IMR-90 (cell line): ENCODE results near the gene AP2B1. TPM values are rescaled to one million over a fixed set of nuclear protein-coding genes. Genes with fewer than 3 reads are reported as not detected.
"Not testable (repeated sequence)": the region's sequence is repeated elsewhere in the genome, so short reads cannot be mapped to it uniquely, and the experiment has no call there.

Experiments
- ATAC-seq: fragments of 200-7000 bp; cut with Tn5 transposase; 2 replicates; pipeline ENCODE4 v1.9.1; 2020; ENCODE audit warnings: low read depth, mild to moderate bottlenecking, moderate library complexity
- BruUV-seq: library from RNA; stranded (reverse); fragments of 400-500 nt; replicated peaks from 2 replicates; lab custom pipeline; 2021; lab: Mats Ljungman, UMichigan
- CTCF ChIA-PET: fragments of 300-600 bp; formaldehyde crosslinking; extraction: SDS; loops from one replicate; lab custom pipeline; 2021; ENCODE audit warnings: antibody characterized with exemption; lab: Yijun Ruan, JAX
- POLR2A ChIA-PET: fragments of 300-600 bp; sonication (Branson Sonifier 250); formaldehyde crosslinking; loops from one replicate; lab custom pipeline; 2022; ENCODE audit warnings: antibody characterized with exemption; ENCODE audit not compliant: unreplicated experiment; lab: Charles Lee
- DNase-seq: peaks from one replicate; pipeline ENCODE4 v3.0.0; 2013
- H2AFZ ChIP-seq: replicated peaks from 2 replicates; pipeline ENCODE3; 2013; ENCODE audit warnings: low read length, mild to moderate bottlenecking; ENCODE audit not compliant: poor library complexity
- H2AK5ac ChIP-seq: 2 replicates; pipeline ENCODE4 v1.6.1; 2013; ENCODE audit warnings: low read depth, low read length, inconsistent platforms
- H2AK9ac ChIP-seq: replicated peaks from 2 replicates; pipeline ENCODE3; 2013; ENCODE audit warnings: mild to moderate bottlenecking, low read depth, low read length, moderate library complexity; ENCODE audit not compliant: poor library complexity
- H2BK120ac ChIP-seq: 2 replicates; pipeline ENCODE4 v1.6.1; 2013; ENCODE audit warnings: low read depth, low read length, inconsistent platforms
- H2BK15ac ChIP-seq: 3 replicates; pipeline ENCODE4 v1.6.1; 2013; ENCODE audit warnings: low read depth, low read length, inconsistent platforms
- H2BK20ac ChIP-seq: 2 replicates; pipeline ENCODE4 v1.6.1; 2013; ENCODE audit warnings: low read depth, mild to moderate bottlenecking, inconsistent platforms, low read length, moderate library complexity
- H2BK5ac ChIP-seq: 2 replicates; pipeline ENCODE4 v1.6.1; 2013; ENCODE audit warnings: mild to moderate bottlenecking, low read depth, low read length, inconsistent platforms; ENCODE audit not compliant: poor library complexity, severe bottlenecking
- H3K14ac ChIP-seq: replicated peaks from 2 replicates; pipeline ENCODE4 v1.6.1; 2013; ENCODE audit warnings: low read depth, low read length, inconsistent platforms
- H3K18ac ChIP-seq: 2 replicates; pipeline ENCODE4 v1.6.1; 2013; ENCODE audit warnings: low read depth, low read length, control low read depth
- H3K23ac ChIP-seq: 2 replicates; pipeline ENCODE4 v1.6.1; 2013; ENCODE audit warnings: low read depth, low read length, inconsistent platforms
- H3K27ac ChIP-seq: 2 replicates; pipeline ENCODE4 v1.5.1; 2013; ENCODE audit warnings: mild to moderate bottlenecking, control low read depth, low read length; ENCODE audit not compliant: insufficient read depth
- H3K27me3 ChIP-seq: 2 replicates; pipeline ENCODE4 v1.6.1; 2013; ENCODE audit warnings: low read length; ENCODE audit not compliant: control insufficient read depth, insufficient read depth
- H3K36me3 ChIP-seq: 2 replicates; pipeline ENCODE4 v1.6.1; 2013; ENCODE audit warnings: low read length, mixed read lengths; ENCODE audit not compliant: control insufficient read depth, insufficient read depth
- H3K4ac ChIP-seq: 2 replicates; pipeline ENCODE4 v1.6.1; 2013; ENCODE audit warnings: low read depth, low read length, inconsistent platforms
- H3K4me1 ChIP-seq: 2 replicates; pipeline ENCODE4 v1.6.1; 2013; ENCODE audit warnings: low read length, mixed read lengths; ENCODE audit not compliant: control insufficient read depth, insufficient read depth
- H3K4me2 ChIP-seq: 2 replicates; pipeline ENCODE4 v1.6.1; 2013; ENCODE audit warnings: low read depth, mild to moderate bottlenecking, control low read depth, low read length, moderate library complexity
- H3K4me3 ChIP-seq: 2 replicates; pipeline ENCODE4 v1.5.1; 2013; ENCODE audit warnings: low read depth, mild to moderate bottlenecking, control low read depth, low read length, moderate library complexity; ENCODE audit not compliant: insufficient read depth
- H3K56ac ChIP-seq: 2 replicates; pipeline ENCODE4 v1.6.1; 2013; ENCODE audit warnings: low read length, inconsistent platforms; ENCODE audit not compliant: insufficient read depth; ENCODE audit errors: extremely low read depth
- H3K79me1 ChIP-seq, 2 experiments: 2 replicates each; pipeline ENCODE4 v1.6.1; 2013; ENCODE audit warnings: low read length in 2 of 2, inconsistent platforms in 1 of 2, low read depth in 1 of 2
- H3K9ac ChIP-seq: 2 replicates; pipeline ENCODE4 v1.6.1; 2013; ENCODE audit warnings: low read depth, low read length, control low read depth
- H3K9me1 ChIP-seq: 2 replicates; pipeline ENCODE4 v1.6.1; 2013; ENCODE audit warnings: low read length, inconsistent platforms; ENCODE audit not compliant: insufficient read depth
- H3K9me3 ChIP-seq: 2 replicates; pipeline ENCODE4 v1.6.1; 2013; ENCODE audit warnings: low read length; ENCODE audit not compliant: control insufficient read depth, insufficient read depth
- H4K20me1 ChIP-seq: 2 replicates; pipeline ENCODE4 v1.6.1; 2013; ENCODE audit warnings: low read length, inconsistent platforms; ENCODE audit not compliant: insufficient read depth
- H4K5ac ChIP-seq: 2 replicates; pipeline ENCODE4 v1.6.1; 2013; ENCODE audit warnings: mild to moderate bottlenecking, low read depth, low read length, control low read depth
- H4K8ac ChIP-seq, 2 experiments: 2 replicates each; pipeline ENCODE4 v1.6.1; 2013; ENCODE audit warnings: low read depth in 2 of 2, low read length in 2 of 2, control low read depth in 1 of 2, inconsistent platforms in 1 of 2
- H4K91ac ChIP-seq: 2 replicates; pipeline ENCODE4 v1.6.1; 2013; ENCODE audit warnings: low read depth, low read length, inconsistent platforms; ENCODE audit not compliant: insufficient read depth
- CEBPB ChIP-seq: IDR thresholded peaks from 2 replicates; pipeline ENCODE4 v1.6.1; 2012; ENCODE audit warnings: low read depth, low read length, improper control_type of control experiment
- MAFK ChIP-seq: IDR thresholded peaks from 2 replicates; pipeline ENCODE4 v1.6.1; 2012; ENCODE audit warnings: low read depth, low read length, improper control_type of control experiment
- MAZ ChIP-seq: IDR thresholded peaks from 2 replicates; pipeline ENCODE4 v1.6.1; 2012; ENCODE audit warnings: low read depth, mild to moderate bottlenecking, low read length, improper control_type of control experiment, moderate library complexity, borderline replicate concordance
- SMC3 ChIP-seq: fragments of 150-350 bp; IDR thresholded peaks from 2 replicates; pipeline ENCODE4 v1.6.1; 2016; ENCODE audit warnings: low read depth, mild to moderate bottlenecking, antibody characterized with exemption, low read length, moderate library complexity
- WGBS, 2 experiments: methylation state at CpG; one replicate each; pipeline versions ENCODE4 v1.1.5 to v1.1.7; 2013; ENCODE audit warnings: missing lambda C conversion rate in 2 of 2; ENCODE audit not compliant: insufficient read length in 1 of 2; ENCODE audit errors: extremely low coverage in 2 of 2; 5-methylcytosine and 5-hydroxymethylcytosine counted together
- dilution Hi-C: fragments of 300-500 bp; cut with HindIII; formaldehyde crosslinking; loops from one replicate; pipeline ENCODE4 v1.14.3; 2018; ENCODE audit warnings: low sequenced_read_pairs; ENCODE audit not compliant: unreplicated experiment
- in situ Hi-C: fragments of 300-500 bp; cut with MboI; formaldehyde crosslinking; loops from 3 replicates; pipeline ENCODE4 v1.14.3; 2019; ENCODE audit warnings: low sequenced_read_pairs, inconsistent platforms, mixed read lengths
- intact Hi-C: fragments of 100-400 bp; cut with micrococcal nuclease; formaldehyde crosslinking; loops from 2 replicates; pipeline ENCODE4 v1.10.0; 2022
- polyA plus RNA-seq, 3 experiments: library from polyadenylated mRNA; depleted of rRNA; stranded (reverse); fragments of >200 nt; gene quantifications; 2 replicates each; pipeline ENCODE4 v1.2.3, GENCODE V29; 2012; ENCODE audit warnings: low replicate concordance in 1 of 3
- total RNA-seq: library from RNA; depleted of rRNA; stranded (reverse); fragments of >200 nt; gene quantifications from 2 replicates; pipeline ENCODE4 v1.2.3, GENCODE V29; 2012

The AP2B1 gene
- total and polyA plus RNA-seq, 2 of the 4 experiments (the other 2 are of a cell fraction): 102 to 125 TPM

DNA sequence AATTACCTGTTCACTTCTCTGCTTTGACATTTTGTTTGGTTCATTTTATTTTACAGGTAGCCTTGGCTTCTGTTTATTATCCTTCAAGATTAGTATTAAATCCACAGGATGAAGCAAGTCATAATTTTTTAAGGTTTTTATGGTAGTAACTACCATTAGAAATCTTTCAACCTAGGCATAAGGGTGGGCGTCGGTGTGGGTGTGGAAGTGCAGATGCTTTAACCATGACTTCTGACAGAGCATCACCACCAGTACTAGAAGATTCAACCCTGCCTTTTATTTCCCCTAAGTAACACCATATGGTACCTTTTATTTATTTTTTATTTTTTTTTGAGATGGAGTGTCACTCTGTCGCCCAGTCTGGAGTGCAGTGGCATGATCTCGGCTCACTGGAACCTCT is 22.7 kb downstream of the AP2B1 start (continued):
- TF ChIP-seq SMC3 (no peak), MAFK (no peak), MAZ (no peak), CEBPB (no peak)

DNA sequence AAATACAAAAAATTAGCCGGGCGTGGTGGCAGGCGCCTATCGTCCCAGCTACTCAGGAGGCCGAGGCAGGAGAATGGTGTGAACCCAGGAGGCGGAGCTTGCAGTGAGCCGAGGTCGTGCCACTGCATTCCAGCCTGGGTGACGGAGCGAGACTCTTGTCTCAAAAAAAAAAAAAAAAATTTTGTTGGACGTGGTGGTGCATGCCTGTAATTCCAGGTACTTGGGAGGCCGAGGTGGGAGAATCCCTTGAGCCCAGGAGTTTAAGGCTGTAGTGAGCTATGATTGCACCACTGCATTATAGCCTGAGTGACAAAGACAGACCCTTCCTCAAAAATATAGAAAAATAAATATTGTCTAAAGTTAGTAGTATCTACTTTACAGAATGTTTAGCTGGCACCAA is 23.6 kb downstream of the AP2B1 start:
- H3K9me1 ChIP-seq, dilution Hi-C loops, POLR2A ChIA-PET, H3K9ac ChIP-seq, DNase-seq, H3K4me3 ChIP-seq, H3K23ac ChIP-seq, H3K4me1 ChIP-seq, H3K18ac ChIP-seq, H2AK5ac ChIP-seq, H3K27ac ChIP-seq, H3K4me2 ChIP-seq, in situ Hi-C loops, H4K91ac ChIP-seq, H2BK5ac ChIP-seq, H3K9me3 ChIP-seq, H4K20me1 ChIP-seq, H3K56ac ChIP-seq, H4K8ac ChIP-seq, H4K5ac ChIP-seq, H2BK20ac ChIP-seq, BruUV-seq, H2BK120ac ChIP-seq, H2BK15ac ChIP-seq, H3K14ac ChIP-seq, H2AK9ac ChIP-seq, H3K4ac ChIP-seq, H3K27me3 ChIP-seq, ATAC-seq, intact Hi-C loops, H2AFZ ChIP-seq: not testable (repeated sequence)
- 92% methylated on average over 8 of the region's 12 CpGs; no CpG with 5 or more reads in 1 of the 2 experiments for whole genome bisulfite sequencing, 2 experiments
- H3K36me3 ChIP-seq: peaks cover 32% of the 10 kb centered on the region
- H3K79me1 ChIP-seq: peaks cover 20 to 28% of the 10 kb centered on the region in 2 experiments
- CTCF ChIA-PET: interaction anchor here (1.2 kb wide), 1 partner anchor 156 kb away, joined by 3 read pairs; no protein-coding TSS in a partner anchor
